Left renal pelvis (tissue), 4 donors: ENCODE data around the gene SLC52A1. TPM values are rescaled to one million over a fixed set of nuclear protein-coding genes. Genes with fewer than 3 reads are reported as not detected.
"Not testable (repeated sequence)": the region's sequence is repeated elsewhere in the genome, so short reads cannot be mapped to it uniquely, and the experiment has no call there.

Experiments
- DNase-seq, 4 donors: peaks; one replicate each; pipeline ENCODE4 v3.0.0-alpha.2; 2013; ENCODE audit warnings: low read depth in 4 of 4, low spot score in 3 of 4
- polyA plus RNA-seq, 4 donors: library from polyadenylated mRNA; unstranded; fragments of 120-200 nt; gene quantifications; one replicate each; pipeline ENCODE4 v1.2.1, GENCODE V29; 2013; ENCODE audit not compliant: insufficient read length in 4 of 4

The SLC52A1 gene
- under 1 TPM; 0.05 to 0.35 (median 0.15) TPM for polyA plus RNA-seq

DNA sequence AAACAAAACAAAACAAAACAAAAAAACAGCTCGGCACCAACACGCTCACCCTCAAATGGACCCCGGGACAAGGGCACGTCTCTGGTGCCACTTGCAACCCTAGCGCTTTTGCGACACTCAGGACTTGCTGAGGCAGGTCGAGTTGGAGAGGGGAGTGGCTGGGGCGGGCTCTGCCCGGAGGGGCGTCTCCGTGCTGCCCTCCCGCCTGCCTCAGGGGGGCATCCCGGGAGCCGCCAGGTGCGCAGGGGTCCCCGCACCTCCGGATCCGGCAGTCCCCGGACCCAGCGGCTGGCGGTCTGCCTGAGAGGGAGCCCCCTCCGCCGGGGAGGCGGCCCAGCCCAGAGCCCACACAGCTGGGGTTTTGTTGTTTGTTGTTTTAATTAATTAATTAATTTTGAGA, at the start of gene SLC52A1:
TSS of gene SLC52A1 (minus strand) at position 112 of the 400 bp plus-strand sequence. CDS start 820 bp downstream, outside the sequence.
- DNase-seq, result no peak

DNA sequence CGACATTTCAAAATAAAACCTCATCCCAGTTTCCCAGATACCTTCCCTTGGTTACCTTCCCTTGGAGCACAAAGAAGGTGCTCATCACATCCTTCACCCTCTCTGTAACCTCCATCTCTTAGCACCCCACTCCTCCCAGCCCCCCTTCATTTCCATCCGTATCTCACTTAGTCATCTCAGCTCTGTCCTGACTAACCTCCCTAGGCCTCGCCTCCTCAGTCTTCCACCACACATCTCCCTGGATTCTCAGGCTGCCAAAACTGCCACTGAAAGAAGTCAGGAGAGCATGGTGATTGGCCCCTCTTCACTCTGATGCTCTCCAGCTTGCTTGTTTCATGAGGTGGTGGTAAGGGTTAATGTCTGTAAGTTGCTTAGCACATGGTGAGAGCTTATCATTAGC, 45.4 kb upstream of the SLC52A1 start:
- no peak for DNase-seq

DNA sequence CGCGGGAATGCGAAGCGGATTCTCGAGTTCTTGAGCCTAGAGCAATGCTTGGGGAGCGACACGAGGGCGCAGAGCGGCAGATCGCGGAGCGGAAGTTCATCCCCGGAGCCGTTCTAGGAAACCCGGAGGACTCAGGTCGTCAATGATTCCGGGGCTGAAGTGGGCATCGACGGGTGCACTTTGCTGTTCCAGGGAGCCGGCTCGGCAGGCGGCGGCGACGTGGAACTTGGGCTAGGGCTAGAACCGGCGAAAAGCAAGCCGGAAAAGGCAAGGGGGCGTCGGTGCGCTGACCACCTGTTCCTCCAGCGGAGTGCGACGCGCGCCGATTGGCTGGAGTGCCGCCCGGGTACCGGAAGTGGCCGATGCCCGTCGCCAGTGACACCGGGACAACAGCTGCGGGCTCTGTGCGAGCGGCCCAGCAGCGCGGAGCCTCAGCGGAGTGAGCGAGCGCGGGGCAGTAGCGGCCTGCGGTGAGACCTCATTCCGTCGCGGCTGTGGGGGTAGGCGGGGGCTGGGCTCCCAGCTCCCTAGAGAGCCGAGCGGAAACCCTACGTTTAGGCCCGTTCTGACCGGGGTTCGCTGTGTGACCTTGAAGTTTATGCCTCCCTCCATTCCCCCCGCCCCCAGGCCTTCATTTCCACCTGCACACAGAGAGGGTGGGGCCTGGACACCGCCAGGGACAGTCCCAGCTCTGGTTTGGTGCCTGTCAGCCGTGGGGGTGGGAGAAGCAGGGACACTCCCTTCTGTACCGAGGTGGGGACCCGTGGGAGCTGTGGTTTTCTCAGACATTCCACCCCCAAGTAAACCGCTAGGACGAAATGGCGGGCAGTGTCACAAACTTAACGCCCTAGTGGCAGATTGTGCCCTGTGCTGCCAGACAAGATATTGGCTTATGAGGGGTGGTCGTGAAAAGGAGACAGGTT, 43.1 kb upstream of the SLC52A1 start, which contains the start of gene ZFP3:
TSS of gene ZFP3 (plus strand) at position 362 of the 923 bp plus-strand sequence. CDS start 13,038 bp downstream, outside the sequence.
- peak; percentile 70 to 78 (median 75) for DNase-seq

DNA sequence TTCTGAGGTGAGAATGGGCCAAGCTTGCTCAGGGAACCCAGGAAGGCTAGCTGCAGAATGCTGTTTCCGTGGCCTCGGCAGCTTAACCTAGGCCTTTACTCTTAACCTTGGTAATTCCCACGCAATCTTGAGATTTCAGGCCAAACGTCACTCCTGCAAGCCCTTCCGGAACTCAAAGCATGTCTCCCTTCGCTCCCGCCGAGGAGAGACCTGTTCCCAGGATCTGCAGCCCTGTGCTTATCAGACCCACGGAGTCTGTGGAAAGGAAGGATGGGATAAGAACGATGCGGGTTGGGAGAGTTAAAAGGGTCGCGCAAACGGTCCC, 42.5 kb upstream of the SLC52A1 start:
- no peak for DNase-seq

DNA sequence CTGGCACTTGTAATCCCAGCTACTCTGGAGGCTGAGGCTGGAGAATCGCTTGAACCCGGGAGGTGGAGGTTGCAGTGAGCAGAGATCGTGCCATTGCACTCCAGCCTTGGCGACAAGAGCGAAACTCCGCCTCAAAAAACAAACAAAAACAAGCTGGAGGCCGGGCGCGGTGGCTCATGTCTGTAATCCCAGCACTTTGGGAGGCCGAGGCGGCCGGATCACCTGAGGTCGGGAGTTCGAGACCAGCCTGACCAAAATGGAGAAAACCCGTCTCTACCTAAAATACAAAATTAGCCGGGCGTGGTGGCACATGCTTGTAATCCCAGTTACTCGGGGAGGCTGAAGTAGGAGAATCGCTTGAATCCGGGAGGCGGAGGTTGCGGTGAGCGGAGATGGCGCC, 42.0 kb upstream of the SLC52A1 start:
- DNase-seq, result not testable (repeated sequence)

DNA sequence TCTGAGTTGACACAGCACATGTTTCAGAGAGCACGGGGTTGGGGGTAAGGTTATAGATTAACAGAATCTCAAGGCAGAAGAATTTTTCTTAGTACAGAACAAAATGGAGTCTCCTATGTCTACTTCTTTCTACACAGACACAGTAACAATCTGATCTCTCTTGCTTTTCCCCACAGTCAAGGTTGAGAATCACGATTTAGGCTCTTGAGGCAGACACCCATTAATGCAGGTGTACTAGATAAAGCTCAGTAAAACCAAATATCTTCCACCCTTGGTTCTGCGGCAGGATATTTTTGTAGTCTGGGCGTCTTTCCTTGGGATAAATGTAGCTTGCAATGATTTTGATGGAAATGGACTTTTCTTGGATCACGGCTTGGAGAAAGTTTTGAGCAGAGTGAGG, 40.2 kb upstream of the SLC52A1 start:
- DNase-seq, result not testable (repeated sequence)

DNA sequence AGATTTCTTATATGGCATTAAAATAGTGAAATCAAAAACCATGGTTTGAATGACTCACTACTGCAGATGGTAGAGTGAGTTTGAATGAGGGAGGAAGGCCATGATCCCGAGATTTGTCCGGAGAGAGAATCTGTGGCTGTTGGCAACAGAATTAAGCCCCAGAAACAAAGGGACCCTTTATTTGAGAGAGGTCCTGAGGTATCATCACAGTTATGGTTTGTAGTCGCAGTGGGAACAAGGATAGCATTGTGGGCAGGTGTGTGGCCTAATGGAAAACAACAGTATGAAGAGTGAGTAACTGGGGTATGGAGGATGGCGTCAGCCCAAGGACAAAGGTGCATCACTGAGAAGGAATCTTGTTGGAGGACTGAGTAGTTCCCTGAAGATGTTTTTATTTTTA, 34.5 kb upstream of the SLC52A1 start:
- no peak for DNase-seq

DNA sequence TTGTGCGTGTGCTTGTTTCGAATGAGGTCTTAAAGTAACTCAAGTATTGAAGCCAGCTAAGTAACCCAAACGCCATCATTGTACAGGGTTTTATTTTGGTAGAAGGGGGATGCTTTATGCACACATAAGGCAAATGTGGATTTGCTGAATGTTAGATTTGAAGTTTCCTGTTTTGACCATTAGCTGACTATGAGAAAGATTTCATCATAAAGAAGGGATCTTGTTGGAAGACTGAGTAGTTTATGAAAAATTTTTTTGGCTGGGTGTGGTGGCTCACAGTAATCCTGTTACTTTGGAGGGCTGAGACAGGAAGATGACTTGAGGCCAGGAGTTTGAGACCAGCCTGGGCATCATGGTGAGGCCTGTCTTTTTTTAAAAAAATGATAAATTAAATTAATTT, 33.0 kb upstream of the SLC52A1 start:
- no peak for DNase-seq

DNA sequence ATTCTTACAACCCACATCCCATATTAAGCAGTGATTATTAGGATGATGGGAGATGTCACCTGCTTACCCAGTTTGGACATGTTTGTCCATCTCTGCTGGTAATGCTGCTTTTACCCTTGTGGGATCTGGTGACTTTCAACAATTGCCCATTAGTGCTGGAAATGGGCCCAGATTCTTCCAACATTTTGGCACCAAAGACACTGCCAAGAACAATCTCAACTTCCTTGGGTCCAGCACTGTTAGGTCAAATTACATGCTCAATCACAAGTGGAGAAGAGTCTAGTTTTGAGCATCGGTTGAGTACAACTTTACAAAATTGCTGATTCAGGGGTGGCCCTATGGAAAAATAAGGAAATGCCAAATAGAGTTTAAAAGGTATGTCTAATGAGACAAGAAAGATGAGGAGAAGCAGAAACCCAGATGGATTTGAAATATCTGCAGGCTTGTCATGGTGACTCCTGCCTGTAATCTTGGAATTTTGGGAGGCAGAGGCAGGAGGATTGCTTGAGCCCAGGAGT, 30.1 kb upstream of the SLC52A1 start:
- no peak for DNase-seq

DNA sequence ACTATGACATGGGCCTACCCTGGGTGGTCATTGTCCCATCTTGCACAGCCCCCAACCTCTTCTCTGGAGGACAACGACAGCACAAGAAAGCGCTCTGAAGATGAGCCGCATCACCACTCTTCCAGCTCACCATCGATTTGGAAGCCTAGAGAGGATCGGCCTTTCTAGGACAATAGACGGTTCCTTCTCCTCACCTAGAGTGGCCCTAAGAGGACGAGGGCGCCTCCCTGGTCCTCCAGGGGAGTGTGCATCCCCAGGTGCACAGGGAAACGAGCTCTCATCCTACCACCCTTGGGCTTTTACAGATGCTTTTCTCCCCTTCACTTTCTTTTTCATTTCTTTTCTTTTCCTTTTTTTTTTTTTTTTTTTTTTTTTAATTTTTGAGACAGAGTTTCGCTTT, 20.3 kb upstream of the SLC52A1 start:
- no peak for DNase-seq

DNA sequence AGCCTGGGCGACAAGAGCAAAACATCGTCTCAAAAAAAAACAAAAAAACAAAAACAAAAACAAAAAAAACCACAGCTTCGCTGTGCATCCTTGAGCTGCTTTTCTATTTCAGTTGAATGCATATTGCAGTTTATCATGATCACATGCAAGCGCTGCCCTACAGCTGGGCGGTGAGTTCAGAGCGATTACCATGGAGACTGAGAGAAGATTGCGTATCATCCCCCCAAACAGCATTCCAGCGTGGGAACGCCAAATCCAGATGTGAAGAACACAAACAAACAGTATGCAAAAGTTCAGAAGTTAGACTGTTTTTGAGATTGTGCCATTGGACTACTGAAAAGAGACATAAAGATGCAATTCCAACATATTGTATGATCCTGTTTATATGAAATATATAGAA, 15.1 kb upstream of the SLC52A1 start:
- peak in 1 of 4 donors; percentile 19 for DNase-seq

DNA sequence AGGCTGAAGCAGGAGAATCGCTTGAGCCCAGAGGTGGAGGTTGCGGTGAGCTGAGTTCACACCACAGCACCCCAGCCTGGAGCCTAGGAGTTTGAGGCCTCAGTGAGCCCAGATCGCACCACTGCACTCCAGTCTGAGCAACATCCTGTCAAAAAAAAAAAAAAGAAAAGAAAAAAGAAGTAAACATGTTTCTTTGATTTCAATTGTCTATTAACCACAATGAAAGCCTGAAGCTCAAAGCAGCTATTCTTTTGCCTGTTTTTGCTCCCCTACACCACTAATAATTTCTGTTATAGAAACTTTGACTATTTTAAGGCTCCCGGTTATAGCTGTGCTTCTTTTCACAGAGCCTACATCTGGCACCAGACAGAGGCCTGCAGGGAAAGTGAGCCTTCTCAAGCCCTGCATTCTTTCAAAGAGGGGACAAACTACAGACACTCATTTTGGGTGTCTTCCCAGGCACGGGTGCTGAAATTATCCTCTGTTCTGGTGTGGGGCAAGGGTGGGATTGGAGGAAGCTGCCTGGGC, 14.2 kb upstream of the SLC52A1 start:
- DNase-seq, result no peak

DNA sequence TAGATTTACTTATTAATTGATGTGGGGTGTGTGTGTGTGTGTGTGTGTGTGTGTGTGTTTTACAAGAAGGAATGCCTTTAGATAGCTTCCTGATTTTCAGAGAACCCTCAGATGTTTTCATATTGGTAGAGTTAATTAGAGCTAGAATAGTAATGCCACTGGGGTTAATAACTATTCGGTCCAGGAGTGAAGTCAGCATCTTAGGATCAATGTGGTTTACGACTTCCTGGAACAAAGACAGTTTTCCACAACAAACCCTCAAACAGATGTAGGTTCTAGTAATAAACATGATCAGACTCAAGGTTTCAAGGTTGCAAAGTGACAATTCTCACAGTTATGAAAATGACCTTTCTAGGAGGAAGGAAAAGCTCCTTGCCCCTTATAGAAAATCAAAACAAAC, 12.2 kb upstream of the SLC52A1 start:
- DNase-seq, result no peak

DNA sequence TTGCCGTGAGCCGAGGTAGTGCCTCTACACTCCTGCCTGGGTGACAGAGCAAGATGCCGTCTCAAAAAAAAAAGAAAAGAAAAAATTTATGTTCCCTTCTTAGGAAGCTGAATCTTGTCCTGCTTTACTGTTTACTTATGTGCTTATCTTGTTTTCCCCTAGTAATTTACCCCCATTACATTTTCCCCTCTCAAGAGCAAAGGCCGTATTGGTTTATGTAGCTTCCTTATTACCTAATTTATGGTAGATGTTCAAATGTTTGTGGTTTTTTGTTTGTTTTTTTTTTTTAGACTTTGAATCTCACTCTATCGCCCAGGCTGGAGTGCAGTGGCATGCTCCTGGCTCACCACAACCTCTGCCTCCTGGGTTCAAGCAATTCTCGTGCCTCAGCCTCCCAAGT, 10.3 kb upstream of the SLC52A1 start:
- DNase-seq, result no peak

DNA sequence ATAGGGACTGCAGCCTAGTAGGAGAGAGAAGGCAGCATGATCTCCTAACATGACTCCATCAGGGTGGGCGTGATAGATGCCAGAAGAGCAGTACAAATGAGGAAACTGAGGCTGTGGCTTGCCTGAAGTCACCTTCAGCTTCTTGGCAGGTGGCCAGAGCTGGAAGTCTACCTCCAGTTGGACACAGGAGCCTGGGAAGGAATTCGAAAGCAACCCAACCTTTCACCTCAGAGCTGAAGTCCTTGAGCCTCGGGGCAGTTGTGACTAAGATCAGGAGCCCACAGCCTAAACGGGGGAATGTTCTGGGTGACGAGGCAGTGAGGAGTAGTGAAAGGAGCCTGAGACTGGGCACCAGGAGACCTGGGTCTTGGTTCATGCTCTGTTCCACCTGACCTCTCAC, 9.4 kb upstream of the SLC52A1 start:
- no peak for DNase-seq

DNA sequence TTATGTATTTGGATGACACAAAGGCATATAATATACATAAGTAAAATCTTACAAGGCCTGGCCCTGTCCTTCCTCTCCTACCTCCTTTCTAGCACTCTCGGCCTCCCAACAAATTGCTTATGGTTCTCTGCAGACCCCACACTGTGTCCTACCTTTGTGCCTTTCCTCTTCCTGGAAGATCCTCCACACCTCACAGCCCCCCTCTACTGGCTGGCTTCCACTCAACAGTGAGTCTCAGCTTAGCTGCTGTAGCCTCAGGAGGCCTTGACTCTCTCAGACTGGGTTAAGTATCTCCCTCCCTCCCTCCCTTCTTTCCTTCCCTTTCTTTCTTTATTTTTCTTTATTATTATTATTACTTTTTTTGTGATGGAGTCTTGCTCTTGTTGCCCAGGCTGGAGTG, 8.3 kb upstream of the SLC52A1 start:
- no peak for DNase-seq

DNA sequence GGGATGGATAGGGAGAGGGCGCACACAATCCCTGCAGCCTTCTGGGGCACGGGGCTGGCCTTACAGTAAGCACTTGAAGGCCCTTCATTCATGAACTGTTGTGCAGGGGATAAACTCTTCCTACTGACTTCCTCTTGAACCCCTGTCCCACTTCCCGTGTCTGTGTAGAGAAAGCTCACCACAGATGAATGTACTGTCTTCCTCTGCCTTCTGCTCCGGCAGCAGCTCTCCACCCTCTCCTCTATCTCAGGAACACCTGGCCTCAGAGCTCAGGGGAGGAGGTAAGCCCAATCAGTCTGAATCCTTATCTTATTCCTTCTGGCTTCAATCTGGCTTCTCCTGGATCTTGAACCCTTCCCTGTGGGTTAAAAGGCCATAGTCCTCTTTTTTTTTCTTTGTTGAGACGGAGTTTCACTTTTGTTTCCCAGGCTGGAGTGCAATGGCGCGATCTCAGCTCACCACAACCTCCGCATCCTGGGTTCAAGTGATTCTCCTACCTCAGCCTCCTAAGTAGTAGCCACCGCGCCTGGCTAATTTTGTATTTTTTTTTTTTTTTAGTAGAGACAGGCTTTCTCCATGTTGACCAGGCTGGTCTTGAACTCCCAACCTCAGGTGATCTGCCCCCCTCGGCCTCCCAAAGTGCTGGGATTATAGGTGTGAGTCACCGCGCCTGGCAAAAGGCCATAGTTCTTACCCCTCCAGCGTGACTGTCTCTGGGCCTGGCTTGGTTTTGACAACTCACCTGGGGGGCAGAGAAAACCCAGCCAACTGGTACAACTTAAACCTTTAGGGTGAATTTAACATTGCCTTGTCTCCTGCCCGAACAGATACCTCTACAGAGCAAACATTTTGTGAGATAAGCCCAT, 7.2 kb upstream of the SLC52A1 start:
- no peak for DNase-seq

DNA sequence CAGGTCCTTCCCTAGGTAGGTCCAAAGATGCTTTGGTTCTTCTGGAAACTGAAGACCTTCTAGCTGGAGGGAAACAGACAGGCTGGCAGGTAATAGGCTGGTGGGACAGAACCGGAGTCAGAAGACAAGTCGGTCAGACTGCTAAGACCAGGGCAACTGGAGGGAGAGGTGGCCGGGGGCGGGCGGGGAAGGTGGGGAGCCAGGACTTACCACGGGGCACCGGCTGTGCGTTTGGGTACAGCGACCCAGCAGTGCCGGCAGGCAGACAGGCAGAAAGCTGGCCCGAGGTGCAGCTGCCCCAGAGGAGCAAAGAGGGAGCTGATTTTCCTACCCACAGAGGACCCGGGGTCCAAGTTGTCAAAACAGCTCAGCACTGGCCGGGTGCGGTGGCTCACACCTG, 575 bp downstream of the SLC52A1 start:
- DNase-seq, result no peak

DNA sequence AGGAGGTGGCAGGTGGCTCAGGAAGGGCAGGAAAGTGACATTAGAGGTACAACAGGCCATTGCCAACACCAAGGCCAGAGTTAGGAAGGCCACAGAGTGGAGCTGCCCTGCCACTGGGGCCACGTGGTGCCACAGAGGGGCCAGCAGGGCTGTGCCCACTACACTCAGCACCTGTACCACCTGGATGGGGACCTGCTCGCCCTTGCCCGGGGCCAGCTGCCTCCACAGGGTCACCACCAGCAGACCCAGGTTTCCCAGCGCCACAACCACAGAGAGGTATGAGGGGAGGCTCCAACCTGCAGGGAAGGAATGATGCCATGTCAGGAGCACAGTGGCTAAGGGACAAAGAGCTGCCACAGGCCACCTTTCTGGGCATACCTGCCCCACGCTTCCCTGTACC, 1.2 kb downstream of the SLC52A1 start:
- no peak for DNase-seq

DNA sequence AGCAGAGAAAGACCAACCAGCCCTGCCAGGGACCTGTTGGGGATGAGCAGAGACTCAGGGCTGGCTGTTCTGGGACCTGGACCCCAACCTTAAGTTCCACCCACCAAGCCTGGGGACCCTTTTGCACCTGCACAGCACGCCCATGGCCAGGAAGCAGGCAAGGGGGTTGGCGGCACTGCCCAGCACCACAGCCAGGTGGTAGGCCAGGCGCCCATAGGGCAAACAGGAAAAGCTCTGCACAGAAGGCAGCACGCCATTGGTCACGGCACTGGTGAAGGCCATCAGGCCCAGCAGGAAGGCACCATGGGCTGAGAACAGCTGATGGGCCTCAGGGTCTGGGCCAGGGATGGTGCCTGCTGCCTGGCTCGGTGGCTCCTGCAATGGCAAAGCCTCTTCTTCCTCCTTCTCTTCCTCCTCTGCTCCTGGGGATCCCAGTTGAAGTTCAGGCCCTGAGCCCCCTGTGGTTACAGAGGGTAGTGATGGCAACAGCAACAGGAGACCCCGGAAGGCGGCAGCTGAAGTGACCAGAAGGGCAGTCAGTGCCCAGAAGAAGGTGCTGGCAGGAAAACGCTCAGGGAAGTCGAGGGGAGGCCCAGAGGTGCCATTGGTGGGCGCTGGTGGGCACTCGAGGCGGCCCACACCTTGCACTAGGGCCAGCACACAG, 1.7 kb downstream of the SLC52A1 start:
- DNase-seq, result no peak

DNA sequence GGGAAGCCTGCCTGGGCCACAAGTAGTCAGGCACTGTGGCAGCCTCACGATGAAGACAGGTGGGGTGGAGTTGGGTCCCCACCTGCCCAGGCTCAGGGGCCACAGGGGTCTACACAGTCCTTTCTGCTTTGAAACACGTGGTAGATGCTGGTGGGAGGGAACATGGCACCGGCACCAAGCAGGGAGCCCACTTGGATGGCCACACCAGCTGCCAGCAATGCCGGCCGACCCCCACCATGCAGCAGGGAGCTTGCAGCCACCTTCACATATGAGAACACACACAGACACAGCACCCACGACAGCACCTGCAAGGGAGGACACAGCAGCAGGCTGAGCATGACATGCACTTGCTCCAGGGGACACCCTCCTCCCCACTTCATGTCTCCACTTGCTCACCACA, 2.4 kb downstream of the SLC52A1 start:
- DNase-seq, result no peak
